HCT116 (cell line): ENCODE measurements around the gene ELFN1. TPM values are rescaled to one million over a fixed set of nuclear protein-coding genes. Genes with fewer than 3 reads are reported as not detected.

Experiments
- ATAC-seq: fragments of 200-7000 bp; cut with Tn5 transposase; 2 replicates; pipeline ENCODE4 v1.9.1; 2020; ENCODE audit warnings: mild to moderate bottlenecking, moderate library complexity
- BruUV-seq: library from RNA; stranded (reverse); fragments of 400-500 nt; replicated peaks from 2 replicates; lab custom pipeline; 2021; lab: Mats Ljungman, UMichigan
- CTCF ChIA-PET: fragments of 300-600 bp; sonication (Branson Sonifier 250); formaldehyde crosslinking; loops from one replicate; lab custom pipeline; 2021; ENCODE audit warnings: antibody characterized with exemption; lab: Charles Lee
- POLR2A ChIA-PET: fragments of 300-600, 350-600 bp; sonication (Branson Sonifier 250); formaldehyde crosslinking; loops from one replicate; lab custom pipeline; 2021; ENCODE audit warnings: antibody characterized with exemption; lab: Charles Lee
- RAD21 ChIA-PET, 2 experiments: fragments of 300-600 bp; sonication (Branson Sonifier 250); formaldehyde crosslinking; loops; one replicate each; lab custom pipeline; 2023; ENCODE audit warnings: low total read pairs in 2 of 2; ENCODE audit not compliant: uncharacterized antibody in 2 of 2, unreplicated experiment in 2 of 2, low non-redundant PET in 1 of 2; lab: Charles Lee
- DNase-seq: peaks from one replicate; pipeline ENCODE4 v3.0.0-alpha.2; 2010; ENCODE audit warnings: low read depth, low spot score
- H2AFZ ChIP-seq: fragments of 200-600 bp; shearing (Covaris generic), sonication (generic); 2 replicates; pipeline ENCODE4 v1.6.1; 2017; ENCODE audit warnings: low read depth, mixed run types, mixed read lengths, antibody characterized with exemption, low read length; ENCODE audit not compliant: poor library complexity, severe bottlenecking
- H3K27ac ChIP-seq: 2 replicates; pipeline ENCODE4 v1.5.1; 2012; ENCODE audit warnings: low read depth, low read length
- H3K27me3 ChIP-seq: fragments of 200-600 bp; sonication (generic); 2 replicates; pipeline ENCODE4 v1.6.1; 2016; ENCODE audit warnings: mixed run types, low read length, mixed read lengths; ENCODE audit not compliant: insufficient read depth
- H3K36me3 ChIP-seq, 2 experiments: fragments of 200-500 bp in 1 of 2; fragments of 200-600 bp in 1 of 2; sonication (Bioruptor generic) in 1 of 2; sonication (generic) in 1 of 2; 2 replicates each; pipeline versions ENCODE4 v1.5.1 to v1.6.1; 2014 to 2016; ENCODE audit warnings: low read length in 2 of 2, inconsistent platforms in 1 of 2, mixed read lengths in 1 of 2, mixed run types in 1 of 2; ENCODE audit not compliant: insufficient read depth in 2 of 2, control insufficient read depth in 1 of 2
- H3K4me1 ChIP-seq, 2 experiments: fragments of 200-600 bp in 1 of 2; sonication (generic) in 1 of 2; 2 replicates each; pipeline versions ENCODE4 v1.5.1 to v1.6.1; 2012 to 2017; ENCODE audit warnings: low read length in 2 of 2, inconsistent platforms in 1 of 2, mild to moderate bottlenecking in 1 of 2, mixed read lengths in 1 of 2, mixed run types in 1 of 2, moderate library complexity in 1 of 2; ENCODE audit not compliant: insufficient read depth in 2 of 2, control insufficient read depth in 1 of 2
- H3K4me2 ChIP-seq: fragments of 200-600 bp; sonication (generic); 2 replicates; pipeline ENCODE4 v1.6.1; 2017; ENCODE audit warnings: mixed run types, low read length, mixed read lengths
- H3K4me3 ChIP-seq, 2 experiments: fragments of 200-600 bp in 1 of 2; sonication (generic) in 1 of 2; replicated peaks in 1 of 2; 2 replicates each; pipeline ENCODE4 v1.5.1; 2011 to 2016; ENCODE audit warnings: low read length in 2 of 2, control low read depth in 1 of 2, low read depth in 1 of 2, mild to moderate bottlenecking in 1 of 2, mixed read lengths in 1 of 2, mixed run types in 1 of 2
- H3K79me2 ChIP-seq: fragments of 200-600 bp; sonication (generic); 2 replicates; pipeline ENCODE4 v1.6.1; 2017; ENCODE audit warnings: mild to moderate bottlenecking, mixed run types, low read length, moderate library complexity, mixed read lengths; ENCODE audit not compliant: insufficient read depth
- H3K9ac ChIP-seq: fragments of 200-600 bp; sonication (generic); 2 replicates; pipeline ENCODE4 v1.6.1; 2016; ENCODE audit warnings: low read length, mixed read lengths
- H3K9me2 ChIP-seq: fragments of 200-600 bp; sonication (generic), shearing (Covaris generic); 2 replicates; pipeline ENCODE4 v1.6.1; 2017; ENCODE audit warnings: mixed run types, mild to moderate bottlenecking, moderate library complexity; ENCODE audit not compliant: insufficient read depth
- H3K9me3 ChIP-seq, 2 experiments: fragments of 200-500 bp in 1 of 2; fragments of 200-600 bp in 1 of 2; sonication (Bioruptor generic) in 1 of 2; sonication (generic) in 1 of 2; 2 replicates each; pipeline ENCODE4 v1.6.1; 2014 to 2017; ENCODE audit warnings: low read length in 2 of 2, mixed read lengths in 2 of 2, inconsistent platforms in 1 of 2, low read depth in 1 of 2, mild to moderate bottlenecking in 1 of 2, mixed run types in 1 of 2, moderate library complexity in 1 of 2; ENCODE audit not compliant: control insufficient read depth in 1 of 2, insufficient read depth in 1 of 2
- H4K20me1 ChIP-seq: fragments of 200-600 bp; sonication (generic), shearing (Covaris generic); 2 replicates; pipeline ENCODE4 v1.6.1; 2017; ENCODE audit warnings: mixed run types, mild to moderate bottlenecking, moderate library complexity; ENCODE audit not compliant: insufficient read depth
- CBX3 ChIP-seq: IDR thresholded peaks from 2 replicates; pipeline ENCODE4 v1.6.1; 2012; ENCODE audit warnings: low read depth
- CEBPB ChIP-seq: IDR thresholded peaks from 2 replicates; pipeline ENCODE4 v1.6.1; 2012; ENCODE audit warnings: low read depth
- EGR1 ChIP-seq: IDR thresholded peaks from 2 replicates; pipeline ENCODE4 v1.6.1; 2012; ENCODE audit warnings: low read depth
- EZH2 ChIP-seq: fragments of 200-600 bp; sonication (generic); IDR thresholded peaks from 2 replicates; pipeline ENCODE4 v1.6.1; 2017; ENCODE audit warnings: antibody characterized with exemption, mixed run types
- EZH2phosphoT487 ChIP-seq: fragments of 200-600 bp; IDR thresholded peaks from 2 replicates; pipeline ENCODE4 v1.6.1; 2018; ENCODE audit warnings: antibody characterized with exemption, borderline replicate concordance
- FOSL1 ChIP-seq: IDR thresholded peaks from 2 replicates; pipeline ENCODE4 v1.6.1; 2012; ENCODE audit warnings: low read depth
- JUND ChIP-seq: IDR thresholded peaks from 2 replicates; pipeline ENCODE4 v1.6.1; 2012
- POLR2AphosphoS5 ChIP-seq: IDR thresholded peaks from 2 replicates; pipeline ENCODE4 v1.6.1; 2011; ENCODE audit warnings: mild to moderate bottlenecking, low read depth, low read length, moderate library complexity
- SIN3A ChIP-seq: IDR thresholded peaks from 2 replicates; pipeline ENCODE4 v1.6.1; 2012; ENCODE audit warnings: low read depth
- SP1 ChIP-seq: IDR thresholded peaks from 2 replicates; pipeline ENCODE4 v1.6.1; 2012; ENCODE audit warnings: low read depth
- TCF7L2 ChIP-seq: IDR thresholded peaks from 2 replicates; pipeline ENCODE4 v1.7.0; 2011; ENCODE audit warnings: borderline replicate concordance, inconsistent platforms; ENCODE audit not compliant: insufficient read depth, insufficient read length; ENCODE audit errors: extremely low read depth
- YY1 ChIP-seq: IDR thresholded peaks from 2 replicates; pipeline ENCODE4 v1.6.1; 2011; ENCODE audit warnings: low read length, low read depth, moderate library complexity, mild to moderate bottlenecking; ENCODE audit not compliant: insufficient replicate concordance; ENCODE audit errors: extremely low read depth
- ZNF274 ChIP-seq: fragments of 200-500 bp; sonication (Bioruptor generic); IDR thresholded peaks from 2 replicates; pipeline ENCODE4 v1.6.1; 2014; ENCODE audit warnings: mild to moderate bottlenecking, low read depth, low read length, inconsistent platforms
- intact Hi-C: fragments of 100-400 bp; cut with micrococcal nuclease; formaldehyde crosslinking; loops from 2 replicates; pipeline ENCODE4 v1.10.0; 2022
- total RNA-seq: library from RNA; stranded (reverse); gene quantifications from one replicate; pipeline ENCODE4 v1.2.1, GENCODE V29; 2021; ENCODE audit not compliant: unreplicated experiment
- TF ChIP-seq, protein P1 (sequence below): IDR thresholded peaks from 2 replicates; pipeline ENCODE4 v1.6.1; 2012
- TF ChIP-seq, protein P2 (sequence below): IDR thresholded peaks from 2 replicates; pipeline ENCODE4 v1.6.1; 2012
- TF ChIP-seq, protein P3 (sequence below), 3 experiments: fragments of 200-600 bp in 1 of 3; sonication (generic) in 1 of 3; IDR thresholded peaks in 2 of 3; conservative IDR thresholded peaks in 1 of 3; 2 replicates each; pipeline ENCODE4 v1.5.1; 2012 to 2017; ENCODE audit warnings: low read depth in 2 of 3, low read length in 2 of 3, antibody characterized with exemption in 1 of 3, borderline replicate concordance in 1 of 3, control low read depth in 1 of 3, mild to moderate bottlenecking in 1 of 3, mixed read lengths in 1 of 3, mixed run types in 1 of 3, moderate library complexity in 1 of 3; ENCODE audit not compliant: insufficient read depth in 1 of 3
- TF ChIP-seq, protein P4 (sequence below): IDR thresholded peaks from 2 replicates; pipeline ENCODE4 v1.6.1; 2012; ENCODE audit warnings: low read depth

ELFN1 gene
- total RNA-seq, 1 experiment from 2014 or later = 4.4 TPM

DNA sequence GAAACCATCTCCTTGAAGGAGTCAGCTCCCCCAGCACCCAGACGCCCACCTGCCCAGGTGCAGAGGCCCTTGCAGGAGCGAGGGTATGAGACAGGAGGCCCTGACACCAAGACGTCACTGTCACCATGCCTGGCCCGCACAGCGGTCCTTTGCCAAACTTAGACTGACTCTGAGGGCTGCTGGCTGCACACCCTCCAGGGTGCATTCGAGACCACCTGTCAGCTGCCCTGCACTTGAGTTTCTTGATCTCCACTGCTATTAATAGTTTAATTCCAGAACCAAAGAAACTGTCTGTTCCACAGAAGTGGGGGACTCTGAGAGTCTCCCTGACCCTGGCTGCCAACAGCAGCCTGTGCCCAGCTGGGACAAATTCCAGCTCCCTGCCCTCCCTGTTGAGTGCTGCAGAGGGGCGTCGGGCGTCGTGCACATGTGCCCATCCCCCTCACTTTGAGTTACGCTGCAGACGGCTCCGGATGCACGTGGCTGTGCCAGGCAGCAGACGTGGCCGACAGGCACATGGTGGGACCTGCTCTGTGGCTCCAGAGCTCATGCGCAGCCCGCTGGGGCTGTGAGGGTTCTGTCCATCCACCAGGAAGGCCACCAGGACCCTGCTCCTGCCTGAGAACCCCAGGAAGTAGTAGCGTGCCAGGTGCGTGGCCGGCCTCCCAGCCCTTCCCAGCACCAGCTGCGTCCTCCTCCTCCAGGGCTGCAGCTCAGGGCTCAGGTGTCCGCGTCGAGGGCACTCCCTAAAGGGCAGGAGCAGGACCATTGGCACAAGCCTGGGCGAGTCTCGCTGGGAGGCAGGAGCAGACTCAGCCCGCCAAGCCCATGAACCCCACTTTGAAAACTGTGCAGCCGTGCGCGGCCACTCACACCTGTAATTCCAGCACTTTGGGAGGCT is 24.8 kb downstream of the ELFN1 start (continued):
- no peak for TF ChIP-seq JUND

DNA sequence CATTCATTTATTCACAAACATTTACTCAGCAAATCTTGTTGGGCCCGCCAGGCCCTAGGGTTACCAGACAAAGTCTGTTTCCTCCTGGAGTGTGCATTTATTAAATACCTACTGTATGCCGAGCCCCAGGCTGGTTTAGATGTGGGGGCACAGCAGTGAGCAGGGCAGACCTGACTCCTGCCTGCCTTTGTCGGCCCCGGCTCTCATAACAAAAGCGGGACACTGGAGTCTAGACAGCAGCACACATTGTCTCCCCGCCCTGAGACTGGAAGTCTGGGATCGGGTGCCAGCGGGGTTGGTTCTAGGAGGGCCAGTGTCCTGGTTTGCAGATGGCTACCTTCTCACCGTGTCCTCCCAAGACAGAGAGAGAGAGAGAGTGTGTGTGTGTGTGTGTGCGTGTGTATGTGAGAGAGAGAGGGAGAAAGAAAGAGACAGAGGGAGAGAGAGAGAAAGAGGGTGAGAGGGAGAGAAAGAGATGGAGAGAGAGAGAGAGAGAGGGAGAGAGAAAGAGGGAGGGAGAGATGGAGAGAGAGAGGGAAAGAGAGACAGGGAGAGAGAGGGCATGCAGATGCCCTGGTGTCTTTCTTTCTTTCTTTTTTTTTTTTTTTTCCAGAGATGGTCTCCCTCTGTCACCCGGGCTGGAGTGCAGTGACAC is 25.9 kb downstream of the ELFN1 start:
- Histone ChIP-seq H2AFZ (no peak overlapping the region), H3K9ac (no peak overlapping the region), H3K9me3 (no peaks in the 10 kb centered on the region), H3K36me3 (no peaks in the 10 kb centered on the region), H3K4me3 (no peak overlapping the region), H4K20me1 (no peaks in the 10 kb centered on the region), H3K27ac (no peak overlapping the region), H3K4me1 (no peaks in the 10 kb centered on the region), H3K9me2 (no peaks in the 10 kb centered on the region), H3K4me2 (no peak overlapping the region), H3K27me3 (0 out of 2 replicates have a peak, but pooled peaks cover 3% of the 10 kb centered on the region), H3K79me2 (no peaks in the 10 kb centered on the region)
- ChIA-PET RAD21 (no interaction called here), POLR2A (no interaction called here), CTCF (no interaction called here)
- no peak for ATAC-seq
- intact Hi-C loops = no loop called here
- DNase-seq = no peak
- BruUV-seq = no TSS peak
- TF ChIP-seq FOSL1 = no peak
- no peak for TF ChIP-seq CBX3
- TF ChIP-seq, protein P1, sequence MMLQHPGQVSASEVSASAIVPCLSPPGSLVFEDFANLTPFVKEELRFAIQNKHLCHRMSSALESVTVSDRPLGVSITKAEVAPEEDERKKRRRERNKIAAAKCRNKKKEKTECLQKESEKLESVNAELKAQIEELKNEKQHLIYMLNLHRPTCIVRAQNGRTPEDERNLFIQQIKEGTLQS = no peak
- no peak for TF ChIP-seq SIN3A
- TF ChIP-seq, protein P2, sequence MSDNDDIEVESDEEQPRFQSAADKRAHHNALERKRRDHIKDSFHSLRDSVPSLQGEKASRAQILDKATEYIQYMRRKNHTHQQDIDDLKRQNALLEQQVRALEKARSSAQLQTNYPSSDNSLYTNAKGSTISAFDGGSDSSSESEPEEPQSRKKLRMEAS = no peak
- no peak for TF ChIP-seq TCF7L2
- no peak for TF ChIP-seq YY1
- no peak for TF ChIP-seq POLR2AphosphoS5
- TF ChIP-seq, protein P3, sequence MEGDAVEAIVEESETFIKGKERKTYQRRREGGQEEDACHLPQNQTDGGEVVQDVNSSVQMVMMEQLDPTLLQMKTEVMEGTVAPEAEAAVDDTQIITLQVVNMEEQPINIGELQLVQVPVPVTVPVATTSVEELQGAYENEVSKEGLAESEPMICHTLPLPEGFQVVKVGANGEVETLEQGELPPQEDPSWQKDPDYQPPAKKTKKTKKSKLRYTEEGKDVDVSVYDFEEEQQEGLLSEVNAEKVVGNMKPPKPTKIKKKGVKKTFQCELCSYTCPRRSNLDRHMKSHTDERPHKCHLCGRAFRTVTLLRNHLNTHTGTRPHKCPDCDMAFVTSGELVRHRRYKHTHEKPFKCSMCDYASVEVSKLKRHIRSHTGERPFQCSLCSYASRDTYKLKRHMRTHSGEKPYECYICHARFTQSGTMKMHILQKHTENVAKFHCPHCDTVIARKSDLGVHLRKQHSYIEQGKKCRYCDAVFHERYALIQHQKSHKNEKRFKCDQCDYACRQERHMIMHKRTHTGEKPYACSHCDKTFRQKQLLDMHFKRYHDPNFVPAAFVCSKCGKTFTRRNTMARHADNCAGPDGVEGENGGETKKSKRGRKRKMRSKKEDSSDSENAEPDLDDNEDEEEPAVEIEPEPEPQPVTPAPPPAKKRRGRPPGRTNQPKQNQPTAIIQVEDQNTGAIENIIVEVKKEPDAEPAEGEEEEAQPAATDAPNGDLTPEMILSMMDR (IDR thresholded peaks at IDR 0.05 in 2 of 3, conservative IDR thresholded peaks at IDR 0.05 in 1 of 3; ENCODE audit: borderline replicate concordance in 1 of 3, insufficient read depth in 1 of 3, low read depth in 2 of 3, low read length in 2 of 3) = no peak
- no peak for TF ChIP-seq EZH2phosphoT487
- no peak for TF ChIP-seq EZH2
- TF ChIP-seq SP1 = no peak
- TF ChIP-seq EGR1 = no peak
- no peak for TF ChIP-seq CEBPB
- TF ChIP-seq ZNF274 = no peak
- TF ChIP-seq, protein P4, sequence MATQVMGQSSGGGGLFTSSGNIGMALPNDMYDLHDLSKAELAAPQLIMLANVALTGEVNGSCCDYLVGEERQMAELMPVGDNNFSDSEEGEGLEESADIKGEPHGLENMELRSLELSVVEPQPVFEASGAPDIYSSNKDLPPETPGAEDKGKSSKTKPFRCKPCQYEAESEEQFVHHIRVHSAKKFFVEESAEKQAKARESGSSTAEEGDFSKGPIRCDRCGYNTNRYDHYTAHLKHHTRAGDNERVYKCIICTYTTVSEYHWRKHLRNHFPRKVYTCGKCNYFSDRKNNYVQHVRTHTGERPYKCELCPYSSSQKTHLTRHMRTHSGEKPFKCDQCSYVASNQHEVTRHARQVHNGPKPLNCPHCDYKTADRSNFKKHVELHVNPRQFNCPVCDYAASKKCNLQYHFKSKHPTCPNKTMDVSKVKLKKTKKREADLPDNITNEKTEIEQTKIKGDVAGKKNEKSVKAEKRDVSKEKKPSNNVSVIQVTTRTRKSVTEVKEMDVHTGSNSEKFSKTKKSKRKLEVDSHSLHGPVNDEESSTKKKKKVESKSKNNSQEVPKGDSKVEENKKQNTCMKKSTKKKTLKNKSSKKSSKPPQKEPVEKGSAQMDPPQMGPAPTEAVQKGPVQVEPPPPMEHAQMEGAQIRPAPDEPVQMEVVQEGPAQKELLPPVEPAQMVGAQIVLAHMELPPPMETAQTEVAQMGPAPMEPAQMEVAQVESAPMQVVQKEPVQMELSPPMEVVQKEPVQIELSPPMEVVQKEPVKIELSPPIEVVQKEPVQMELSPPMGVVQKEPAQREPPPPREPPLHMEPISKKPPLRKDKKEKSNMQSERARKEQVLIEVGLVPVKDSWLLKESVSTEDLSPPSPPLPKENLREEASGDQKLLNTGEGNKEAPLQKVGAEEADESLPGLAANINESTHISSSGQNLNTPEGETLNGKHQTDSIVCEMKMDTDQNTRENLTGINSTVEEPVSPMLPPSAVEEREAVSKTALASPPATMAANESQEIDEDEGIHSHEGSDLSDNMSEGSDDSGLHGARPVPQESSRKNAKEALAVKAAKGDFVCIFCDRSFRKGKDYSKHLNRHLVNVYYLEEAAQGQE = no peak
- TF ChIP-seq JUND = no peak
